ENCODE data around the gene RBM20. TPM values are rescaled to one million over a fixed set of nuclear protein-coding genes. Genes with fewer than 3 reads are reported as not detected.

Gene RBM20
- total and polyA plus RNA-seq, 2 donors from 2014 or later = 0.88 to 2.1 TPM

GRCh38 chr10:110709444-110709828, 65.3 kb downstream of the RBM20 start:
- Histone ChIP-seq H3K9ac (ENCODE audit: low read length in 3 of 3) (no peak overlapping the region), H3K27me3 (ENCODE audit: control insufficient read depth, insufficient read depth, low read length) (no peaks in the 10 kb centered on the region), H3K9me3 (ENCODE audit: control insufficient read depth in 2 of 3, insufficient read depth in 1 of 3, low read length in 3 of 3) (no peaks in the 10 kb centered on the region), H3K27ac (ENCODE audit: low read depth in 2 of 2, low read length in 2 of 2) (no peak overlapping the region), H3K36me3 (ENCODE audit: control insufficient read depth in 2 of 3, insufficient read depth in 3 of 3, low read length in 3 of 3) (no peaks in the 10 kb centered on the region), H3K4me3 (ENCODE audit: low read length in 3 of 3) (no peak overlapping the region), H3K4me1 (ENCODE audit: control insufficient read depth in 2 of 3, insufficient read depth in 2 of 3, low read depth in 1 of 3, low read length in 3 of 3) (no peaks in the 10 kb centered on the region)
- FAIRE-seq (no peak), DNase-seq (no peak)
- TF ChIP-seq CTCF (IDR thresholded peaks at IDR 0.05; ENCODE audit: borderline replicate concordance, extremely low read depth, insufficient read depth) = no peak
- intact Hi-C loops (cut with DNase I) = no loop called here

DNA sequence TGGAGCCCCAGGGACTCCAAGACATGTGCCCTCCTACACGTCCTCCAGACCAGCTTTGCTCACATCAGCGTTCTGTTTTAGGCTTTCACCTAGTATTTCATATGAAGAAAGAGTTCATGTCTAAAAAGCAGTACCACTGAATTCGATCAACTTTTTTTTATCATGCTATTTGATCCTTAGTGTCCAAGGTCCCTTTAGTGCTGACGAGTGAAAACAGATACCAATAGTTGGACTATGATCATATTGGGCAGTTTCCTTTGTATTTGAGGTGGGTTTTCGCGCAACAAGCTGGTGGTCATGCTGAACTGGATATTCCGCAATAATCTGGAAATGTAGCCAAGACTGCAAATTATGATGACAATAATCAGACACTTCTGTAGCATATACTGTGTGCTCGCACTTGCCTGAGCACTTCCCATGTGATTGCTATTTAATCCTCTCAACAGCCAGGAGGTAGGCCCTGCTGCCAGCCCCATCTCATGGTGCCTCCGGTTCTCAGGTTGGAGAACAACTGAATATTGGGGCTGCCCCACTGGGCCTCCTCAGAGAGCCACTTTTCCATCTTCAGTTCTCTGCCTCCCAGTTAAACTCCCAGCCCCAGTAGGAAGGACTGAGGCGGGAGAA, 65.9 kb downstream of the RBM20 start:
- Histone ChIP-seq H3K4me1 (ENCODE audit: control insufficient read depth in 2 of 3, insufficient read depth in 2 of 3, low read depth in 1 of 3, low read length in 3 of 3) (no peaks in the 10 kb centered on the region), H3K36me3 (ENCODE audit: control insufficient read depth in 2 of 3, insufficient read depth in 3 of 3, low read length in 3 of 3) (no peaks in the 10 kb centered on the region), H3K9me3 (ENCODE audit: control insufficient read depth in 2 of 3, insufficient read depth in 1 of 3, low read length in 3 of 3) (no peaks in the 10 kb centered on the region), H3K27me3 (ENCODE audit: control insufficient read depth, insufficient read depth, low read length) (no peaks in the 10 kb centered on the region), H3K9ac (ENCODE audit: low read length in 3 of 3) (no peak overlapping the region), H3K27ac (ENCODE audit: low read depth in 2 of 2, low read length in 2 of 2) (no peak overlapping the region), H3K4me3 (ENCODE audit: low read length in 3 of 3) (no peak overlapping the region)
- no peak for FAIRE-seq
- TF ChIP-seq CTCF (IDR thresholded peaks at IDR 0.05; ENCODE audit: borderline replicate concordance, extremely low read depth, insufficient read depth) = no peak
- DNase-seq = no peak
- intact Hi-C loops (cut with DNase I) = no loop called here

DNA sequence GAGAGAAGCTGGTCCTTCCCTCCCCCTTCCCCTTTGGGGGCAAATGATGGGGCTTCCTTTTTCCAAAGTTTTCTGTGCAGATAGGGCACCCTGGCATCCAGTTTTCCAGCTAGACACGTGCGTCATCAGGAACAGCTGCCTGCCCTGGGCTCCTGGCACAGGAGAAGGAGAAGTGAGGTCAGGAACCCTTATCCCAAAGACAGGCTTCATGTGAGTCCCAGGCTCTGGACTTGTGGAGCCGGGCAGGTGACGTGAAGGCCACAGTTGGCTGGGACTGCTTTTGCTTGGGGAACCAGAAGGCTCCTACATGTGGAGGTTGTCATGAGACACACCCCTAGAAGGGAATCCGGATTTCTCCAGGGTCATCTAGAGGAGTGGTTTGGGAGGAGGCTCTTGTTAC, 66.5 kb downstream of the RBM20 start:
- no peak overlapping the region for H3K27ac ChIP-seq (ENCODE audit: low read depth in 2 of 2, low read length in 2 of 2)
- H3K9me3 ChIP-seq (ENCODE audit: control insufficient read depth in 2 of 3, insufficient read depth in 1 of 3, low read length in 3 of 3) = no peaks in the 10 kb centered on the region
- H3K36me3 ChIP-seq (ENCODE audit: control insufficient read depth in 2 of 3, insufficient read depth in 3 of 3, low read length in 3 of 3) = no peaks in the 10 kb centered on the region
- no peaks in the 10 kb centered on the region for H3K4me1 ChIP-seq (ENCODE audit: control insufficient read depth in 2 of 3, insufficient read depth in 2 of 3, low read depth in 1 of 3, low read length in 3 of 3)
- H3K27me3 ChIP-seq (ENCODE audit: control insufficient read depth, insufficient read depth, low read length) = no peaks in the 10 kb centered on the region
- H3K4me3 ChIP-seq (ENCODE audit: low read length in 3 of 3) = no peak overlapping the region
- no peak for TF ChIP-seq CTCF (IDR thresholded peaks at IDR 0.05; ENCODE audit: borderline replicate concordance, extremely low read depth, insufficient read depth)
- intact Hi-C loops (cut with DNase I) = no loop called here
- H3K9ac ChIP-seq (ENCODE audit: low read length in 3 of 3) = no peak overlapping the region
- FAIRE-seq (no peak), DNase-seq (no peak)

- Histone ChIP-seq H3K9me3 (ENCODE audit: control insufficient read depth in 2 of 3, insufficient read depth in 1 of 3, low read length in 3 of 3) (no peaks in the 10 kb centered on the region), H3K27ac (ENCODE audit: low read depth in 2 of 2, low read length in 2 of 2) (no peak overlapping the region), H3K4me1 (ENCODE audit: control insufficient read depth in 2 of 3, insufficient read depth in 2 of 3, low read depth in 1 of 3, low read length in 3 of 3) (no peaks in the 10 kb centered on the region), H3K4me3 (ENCODE audit: low read length in 3 of 3) (no peak overlapping the region), H3K36me3 (ENCODE audit: control insufficient read depth in 2 of 3, insufficient read depth in 3 of 3, low read length in 3 of 3) (no peaks in the 10 kb centered on the region), H3K27me3 (ENCODE audit: control insufficient read depth, insufficient read depth, low read length) (no peaks in the 10 kb centered on the region), H3K9ac (ENCODE audit: low read length in 3 of 3) (no peak overlapping the region)
- no peak for TF ChIP-seq CTCF (IDR thresholded peaks at IDR 0.05; ENCODE audit: borderline replicate concordance, extremely low read depth, insufficient read depth)
- DNase-seq (no peak), FAIRE-seq (no peak)
- intact Hi-C loops (cut with DNase I) = no loop called here
These were observed 67.2 kb downstream of the RBM20 start for GRCh38 chr10:110711382-110711781.
